Left hindlimb (tissue), 1 donor: ENCODE data around the gene IL17RB.
A peak's percentile ranks its signal among the peaks of the same experiment; 100 is the strongest.

Experiments
- DNase-seq: peaks from one replicate; pipeline ENCODE4 v3.0.0-alpha.2; 2018

IL17RB gene

DNA sequence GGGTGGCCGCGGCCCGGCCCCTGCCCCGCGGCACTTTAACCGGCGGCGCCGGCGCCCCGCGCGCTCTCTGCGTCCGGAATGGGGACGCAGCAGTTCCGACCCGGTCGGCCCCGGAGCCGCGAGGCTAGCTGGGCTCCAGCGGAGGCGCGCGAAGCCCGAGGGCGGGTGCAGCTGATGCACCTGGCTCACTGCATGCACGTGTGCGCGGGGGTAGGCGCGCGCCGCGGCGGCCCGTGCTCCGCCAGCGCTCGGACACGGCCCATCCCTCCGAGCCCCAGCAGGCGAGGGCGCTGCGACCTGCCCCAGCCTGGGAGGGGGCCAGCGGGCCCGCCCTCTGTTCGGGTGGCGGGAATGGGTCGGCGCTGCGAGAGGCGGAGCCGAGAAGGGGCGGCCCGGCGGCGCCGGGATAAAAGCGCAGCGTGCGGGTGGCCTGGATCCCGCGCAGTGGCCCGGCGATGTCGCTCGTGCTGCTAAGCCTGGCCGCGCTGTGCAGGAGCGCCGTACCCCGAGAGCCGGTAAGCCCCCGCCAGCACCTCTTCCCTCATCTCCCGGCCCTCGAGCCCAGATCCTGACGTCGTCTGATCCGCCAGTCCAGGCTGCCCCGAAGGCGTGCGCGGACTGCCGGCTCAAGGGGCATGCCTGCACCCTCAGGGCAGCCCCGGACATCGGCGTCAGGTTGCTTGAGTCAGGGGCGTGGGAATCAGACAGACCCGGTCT, at the start of gene IL17RB, which contains the start of gene CHDH:
Gene IL17RB (plus strand): TSS at position 435 of the 717 bp plus-strand sequence. CDS start 21 bp downstream, at position 456.
Gene CHDH (minus strand): TSS at position 286 of the 717 bp plus-strand sequence. CDS start 22,411 bp downstream, outside the sequence.
- peak; percentile 76 for DNase-seq

- DNase-seq, result no peak
These were observed 48.2 kb upstream of the IL17RB start for GRCh38 chr3:53798144-53798543.

DNA sequence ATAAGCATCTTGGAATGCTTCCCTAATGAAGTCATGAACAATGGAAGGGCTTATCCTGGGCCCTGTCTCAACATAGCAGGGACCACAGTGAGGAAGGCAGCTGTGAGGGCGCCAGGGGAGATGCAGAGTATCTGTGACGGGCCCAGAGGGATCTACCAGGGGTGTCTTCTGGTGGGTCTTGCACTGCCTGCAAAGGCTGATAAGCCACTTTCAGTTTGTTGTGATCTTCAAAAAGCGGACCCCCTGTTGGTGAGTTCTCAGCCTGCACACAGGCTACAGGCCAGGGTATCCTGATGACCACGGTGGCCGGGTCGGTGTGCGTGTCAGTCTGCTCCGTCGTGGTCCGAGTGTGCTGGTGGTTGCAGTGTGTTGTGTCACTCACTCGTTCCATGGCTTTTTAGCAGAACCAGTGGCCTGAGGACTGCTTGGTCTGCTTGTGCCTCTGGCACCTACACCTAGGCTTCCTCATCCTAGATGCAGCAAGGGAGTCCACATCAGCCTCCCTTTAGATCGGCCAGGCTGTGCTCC, 47.0 kb upstream of the IL17RB start:
- DNase-seq, result no peak

DNA sequence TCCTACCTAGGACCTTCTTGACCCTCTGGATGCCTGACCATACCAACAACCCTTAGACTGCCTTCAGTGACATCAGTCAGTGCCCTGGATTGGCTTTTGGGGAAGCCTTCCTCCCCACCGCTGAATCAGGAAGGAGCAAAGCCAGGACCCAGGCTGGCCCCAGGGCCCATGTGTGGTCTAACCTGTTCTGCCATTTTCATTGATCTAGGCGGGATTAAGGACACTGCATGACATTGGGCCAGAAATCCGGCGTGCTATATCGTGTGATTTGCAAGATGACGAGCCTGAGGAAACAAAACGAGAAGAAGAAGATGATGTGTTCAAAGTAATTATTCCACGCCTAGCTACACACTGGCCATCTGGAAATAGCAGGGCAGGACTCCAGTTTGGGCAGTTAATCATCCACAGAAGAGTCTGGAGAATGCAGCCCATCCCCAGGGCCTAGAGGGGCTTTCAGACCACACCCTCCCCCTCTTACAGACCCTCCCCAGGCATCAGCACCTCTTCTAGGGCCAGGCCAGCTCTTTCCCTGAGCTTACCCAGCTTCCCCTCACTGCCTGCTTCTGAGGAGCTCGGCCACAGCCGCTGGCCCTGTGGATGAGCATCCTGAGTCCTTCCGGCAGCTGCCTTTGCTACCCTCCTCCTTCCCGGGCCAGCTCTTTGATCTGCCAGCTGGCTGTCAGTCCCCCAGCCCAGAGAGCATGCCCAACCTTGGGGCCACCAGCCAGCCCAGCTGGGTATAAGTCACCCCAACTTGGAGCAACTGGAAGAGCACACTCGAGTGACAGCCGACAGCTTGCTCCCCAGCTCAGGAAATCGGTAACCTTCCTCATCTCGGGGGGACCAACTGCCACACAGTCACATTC, 46.1 kb upstream of the IL17RB start:
- DNase-seq, result no peak

- DNase-seq, result no peak
These were observed 45.0 kb upstream of the IL17RB start for GRCh38 chr3:53801319-53801718.

GRCh38 chr3:53802256-53802880, 44.0 kb upstream of the IL17RB start:
- no peak for DNase-seq

DNA sequence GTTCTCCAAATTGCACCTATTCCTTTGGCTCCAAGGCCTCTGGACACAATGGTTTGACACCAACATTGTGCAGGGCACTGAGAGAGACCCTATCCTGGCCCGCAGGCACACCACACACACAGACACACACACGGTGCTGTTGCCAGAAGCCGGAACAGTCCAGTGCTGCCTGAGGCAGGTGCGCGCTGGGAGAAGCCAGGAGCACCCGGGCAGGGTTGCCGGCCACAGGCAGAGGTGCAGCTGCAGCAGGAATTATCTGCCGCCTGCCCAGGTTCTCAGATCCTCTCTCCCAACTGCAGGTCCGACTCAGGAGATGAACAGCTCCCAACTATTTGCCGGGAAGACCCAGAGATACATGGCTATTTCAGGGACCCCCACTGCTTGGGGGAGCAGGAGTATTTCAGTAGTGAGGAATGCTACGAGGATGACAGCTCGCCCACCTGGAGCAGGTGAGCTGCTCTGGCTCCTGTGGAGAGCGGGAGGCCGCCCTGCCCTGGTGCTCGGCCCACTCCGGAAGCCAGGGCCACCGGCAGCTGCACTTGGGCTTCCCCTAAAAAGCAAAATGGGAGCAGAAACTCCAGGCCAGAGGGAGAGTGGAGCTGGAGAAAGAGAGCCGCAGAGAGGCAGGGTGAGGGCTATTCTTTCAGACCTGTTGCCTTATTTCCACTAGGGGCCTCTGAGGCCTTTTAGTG, 43.1 kb upstream of the IL17RB start:
- no peak for DNase-seq

- DNase-seq, result no peak
These were observed 42.3 kb upstream of the IL17RB start for GRCh38 chr3:53803816-53804695.

DNA sequence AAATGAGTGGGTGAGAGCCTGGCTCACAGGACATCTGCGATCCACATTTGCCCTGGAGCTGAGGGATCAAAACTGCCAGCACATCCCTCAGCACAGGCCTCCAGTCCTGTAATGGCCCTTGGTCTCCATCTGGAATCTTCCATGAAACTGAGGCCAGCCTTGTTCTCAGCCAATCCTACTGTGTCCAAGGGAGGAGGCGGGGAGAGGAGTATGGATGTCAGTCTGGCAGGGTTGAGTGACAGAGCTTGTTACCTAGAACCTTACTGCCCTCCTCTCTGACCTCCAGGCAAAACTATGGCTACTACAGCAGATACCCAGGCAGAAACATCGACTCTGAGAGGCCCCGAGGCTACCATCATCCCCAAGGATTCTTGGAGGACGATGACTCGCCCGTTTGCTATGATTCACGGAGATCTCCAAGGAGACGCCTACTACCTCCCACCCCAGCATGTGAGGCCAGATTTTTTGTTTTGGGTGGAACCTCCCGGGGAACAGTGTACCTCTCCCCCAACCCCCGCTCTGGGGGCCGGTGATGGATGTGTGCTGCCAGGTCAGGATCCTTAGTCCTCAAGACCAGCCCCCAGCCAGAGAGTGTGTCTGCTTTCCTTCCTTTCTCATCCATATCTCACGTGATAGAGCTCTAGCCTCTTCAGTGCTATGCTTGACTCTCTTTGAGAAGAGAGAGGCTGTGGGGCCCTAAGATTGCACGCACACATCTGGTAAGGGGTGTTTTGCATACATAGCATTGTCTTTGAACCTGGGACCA, 41.5 kb upstream of the IL17RB start:
- DNase-seq, result no peak

DNA sequence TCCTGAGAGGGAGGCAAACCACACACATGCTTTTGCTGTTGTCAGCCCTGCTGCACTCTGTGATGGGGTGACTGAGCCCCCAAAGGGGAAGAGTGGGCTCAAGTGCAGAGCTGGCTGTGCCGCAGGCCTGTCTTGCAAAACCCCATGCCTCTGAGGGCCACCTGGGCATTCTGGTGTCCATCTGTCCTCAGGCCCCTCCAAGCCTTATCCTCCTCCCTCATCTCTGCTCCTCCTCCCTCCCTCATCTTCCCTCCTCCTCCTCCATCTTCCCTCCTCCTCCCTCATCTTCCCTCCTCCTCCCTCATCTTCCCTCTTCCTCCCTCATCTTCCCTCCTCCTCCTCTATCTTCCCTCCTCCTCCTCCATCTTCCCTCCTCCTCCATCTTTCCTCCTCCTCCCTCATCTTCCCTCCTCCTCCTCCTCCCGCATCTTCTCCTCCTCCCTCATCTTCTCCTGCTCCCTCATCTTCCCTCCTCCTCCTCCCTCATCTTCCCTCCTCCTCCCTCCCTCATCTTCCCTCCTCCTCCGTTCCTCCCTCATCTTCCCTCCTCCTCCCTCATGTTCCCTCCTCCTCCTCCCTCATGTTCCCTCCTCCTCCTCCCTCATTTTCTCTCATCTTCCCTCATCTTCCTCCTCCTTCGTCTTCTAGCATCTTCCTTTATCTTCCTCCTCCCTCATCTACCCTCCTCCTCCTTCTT, 40.8 kb upstream of the IL17RB start:
- no peak for DNase-seq

- DNase-seq, result no peak
These were observed 39.9 kb upstream of the IL17RB start for GRCh38 chr3:53806182-53807116.

DNA sequence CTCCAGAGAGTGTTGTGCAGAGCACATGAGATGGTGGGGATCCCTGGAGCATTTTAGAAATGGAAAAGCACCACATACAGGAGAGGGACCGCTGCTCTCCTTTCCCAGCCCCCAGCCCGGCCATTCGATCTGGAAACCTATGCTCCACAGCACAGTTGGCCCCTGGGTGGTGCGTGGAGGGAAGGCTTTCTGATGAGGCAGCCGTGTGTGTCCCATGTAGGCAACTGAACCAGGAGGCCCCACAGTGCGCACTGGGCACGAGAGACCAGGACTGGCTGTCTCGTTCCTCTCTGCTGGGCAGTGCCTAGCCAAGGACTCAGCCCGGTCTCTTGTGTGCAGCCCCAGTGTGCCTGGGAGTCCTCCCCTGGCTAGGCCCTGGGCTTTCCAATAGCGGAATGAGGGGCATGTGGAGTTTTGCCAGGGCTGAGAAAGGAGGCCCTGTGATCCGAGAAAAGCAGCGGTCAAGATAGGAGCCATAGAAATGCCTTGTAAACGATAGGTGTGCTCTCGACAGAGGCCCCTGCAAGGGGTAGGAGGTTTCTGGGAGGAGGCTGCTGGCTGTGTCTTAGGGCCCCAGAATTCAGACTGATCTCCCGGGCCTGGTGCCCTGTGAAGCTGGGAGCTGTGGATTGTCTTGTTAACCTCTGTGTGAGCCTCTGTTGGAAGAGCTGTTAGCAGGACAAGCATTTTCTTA, 39.1 kb upstream of the IL17RB start:
- no peak for DNase-seq

- DNase-seq, result no peak
These were observed 37.9 kb upstream of the IL17RB start for GRCh38 chr3:53808496-53808895.

DNA sequence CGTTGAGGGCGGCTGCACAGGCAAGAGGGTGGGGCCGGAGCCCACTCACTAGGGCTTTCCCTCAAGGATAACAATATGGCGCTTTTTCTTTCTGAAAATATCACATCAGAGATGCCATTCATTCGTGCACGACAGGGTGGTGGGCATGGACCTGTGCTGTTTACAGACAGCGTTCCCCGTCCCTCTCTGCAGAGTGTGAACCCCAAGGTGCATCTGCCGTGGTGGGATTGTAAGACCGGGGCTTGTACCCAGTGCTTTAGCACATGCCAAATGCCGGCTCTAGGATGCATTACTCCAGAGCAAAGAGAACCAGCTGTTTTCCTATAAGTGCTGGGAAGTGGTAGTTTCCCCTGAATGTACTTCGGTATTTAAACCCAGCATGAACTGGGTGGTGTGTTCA, 37.1 kb upstream of the IL17RB start:
- no peak for DNase-seq

DNA sequence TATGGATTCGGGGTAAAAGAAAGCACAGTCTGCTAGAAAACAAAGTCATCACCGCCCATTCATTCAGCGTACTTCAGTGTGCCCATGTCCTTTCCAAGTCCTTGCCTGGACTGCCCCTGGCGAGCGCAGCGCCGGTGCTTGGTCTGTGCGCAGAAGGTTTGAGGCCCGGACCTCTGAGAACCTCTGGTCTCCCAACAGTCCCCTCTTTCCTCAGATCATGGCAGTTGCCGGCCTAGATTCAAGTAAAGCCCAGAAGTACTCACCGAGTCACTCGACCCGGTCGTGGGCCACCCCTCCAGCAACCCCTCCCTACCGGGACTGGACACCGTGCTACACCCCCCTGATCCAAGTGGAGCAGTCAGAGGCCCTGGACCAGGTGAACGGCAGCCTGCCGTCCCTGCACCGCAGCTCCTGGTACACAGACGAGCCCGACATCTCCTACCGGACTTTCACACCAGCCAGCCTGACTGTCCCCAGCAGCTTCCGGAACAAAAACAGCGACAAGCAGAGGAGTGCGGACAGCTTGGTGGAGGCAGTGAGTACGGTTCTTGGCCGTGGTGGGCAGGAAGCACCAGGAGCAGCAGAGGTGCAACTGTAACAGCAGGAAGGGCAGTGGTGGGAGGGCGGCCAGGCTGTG, 36.5 kb upstream of the IL17RB start:
- no peak for DNase-seq

- DNase-seq, result no peak
These were observed 35.0 kb upstream of the IL17RB start for GRCh38 chr3:53811143-53811927.

DNA sequence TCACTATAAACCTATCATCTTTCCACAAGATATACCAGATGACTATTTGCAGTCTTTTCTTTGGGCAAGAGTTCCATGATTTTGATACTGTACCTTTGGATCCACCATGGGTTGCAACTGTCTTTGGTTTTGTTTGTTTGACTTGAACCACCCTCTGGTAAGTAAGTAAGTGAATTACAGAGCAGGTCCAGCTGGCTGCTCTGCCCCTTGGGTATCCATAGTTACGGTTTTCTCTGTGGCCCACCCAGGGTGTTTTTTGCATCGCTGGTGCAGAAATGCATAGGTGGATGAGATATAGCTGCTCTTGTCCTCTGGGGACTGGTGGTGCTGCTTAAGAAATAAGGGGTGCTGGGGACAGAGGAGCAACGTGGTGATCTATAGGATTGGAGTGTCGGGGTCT, 33.9 kb upstream of the IL17RB start:
- DNase-seq, result no peak
